ENCODE data around the gene OSBPL9. TPM values are rescaled to one million over a fixed set of nuclear protein-coding genes. Genes with fewer than 3 reads are reported as not detected.
A peak's percentile ranks its signal among the peaks of the same experiment; 100 is the strongest.

The OSBPL9 gene
- polyA plus RNA-seq (2012; ENCODE audit: low read depth, missing spikeins) = 79.7 TPM

- FAIRE-seq (peak; percentile 94), DNase-seq (ENCODE audit: insufficient read length, low spot score) (peak; percentile 74)
- TF ChIP-seq TAF1 (IDR thresholded peaks at IDR 0.05; ENCODE audit: low read depth, low read length) = peak; percentile 42; the same call in 1 of the 2 replicates
- peak; percentile 51; the same call in 1 of the 2 replicates for TF ChIP-seq POU2F2 (IDR thresholded peaks at IDR 0.05; ENCODE audit: low read depth, low read length)
- peak; percentile 68; the same call in 1 of the 2 replicates for TF ChIP-seq POLR2A (IDR thresholded peaks at IDR 0.05; ENCODE audit: low read depth, low read length)
- TF ChIP-seq SPI1 (IDR thresholded peaks at IDR 0.05; ENCODE audit: low read depth, low read length) = no peak
- no peak for TF ChIP-seq PAX5 (IDR thresholded peaks at IDR 0.05; ENCODE audit: insufficient read depth, low read length, severe bottlenecking)
- TF ChIP-seq POLR2AphosphoS5 (IDR thresholded peaks at IDR 0.05; ENCODE audit: low read depth, low read length) = 0 out of 2 replicates have a peak, but pooled peaks have one; percentile 54
Observed at GRCh38 chr1:51616903-51617708, at the start of gene OSBPL9. Gene OSBPL9 (plus strand): TSS chr1:51617092. CDS start chr1:51617111, 19 bp downstream.

GRCh38 chr1:51567653-51568052 is 49.2 kb upstream of the OSBPL9 start:
- no peak for TF ChIP-seq POLR2A (IDR thresholded peaks at IDR 0.05; ENCODE audit: low read depth, low read length)
- TF ChIP-seq PAX5 (IDR thresholded peaks at IDR 0.05; ENCODE audit: insufficient read depth, low read length, severe bottlenecking) = no peak
- no peak for TF ChIP-seq POU2F2 (IDR thresholded peaks at IDR 0.05; ENCODE audit: low read depth, low read length)
- TF ChIP-seq POLR2AphosphoS5 (IDR thresholded peaks at IDR 0.05; ENCODE audit: low read depth, low read length) = no peak
- no peak for TF ChIP-seq TAF1 (IDR thresholded peaks at IDR 0.05; ENCODE audit: low read depth, low read length)
- no peak for TF ChIP-seq SPI1 (IDR thresholded peaks at IDR 0.05; ENCODE audit: low read depth, low read length)
- no peak for FAIRE-seq
- DNase-seq (ENCODE audit: insufficient read length, low spot score) = no peak

- DNase-seq (ENCODE audit: insufficient read length, low spot score) = no peak
- no peak for FAIRE-seq
- TF ChIP-seq POU2F2 (IDR thresholded peaks at IDR 0.05; ENCODE audit: low read depth, low read length) (no peak), TAF1 (IDR thresholded peaks at IDR 0.05; ENCODE audit: low read depth, low read length) (no peak), SPI1 (IDR thresholded peaks at IDR 0.05; ENCODE audit: low read depth, low read length) (no peak), POLR2A (IDR thresholded peaks at IDR 0.05; ENCODE audit: low read depth, low read length) (no peak), PAX5 (IDR thresholded peaks at IDR 0.05; ENCODE audit: insufficient read depth, low read length, severe bottlenecking) (no peak), POLR2AphosphoS5 (IDR thresholded peaks at IDR 0.05; ENCODE audit: low read depth, low read length) (no peak)
Observed at GRCh38 chr1:51568231-51568935, 48.5 kb upstream of the OSBPL9 start.

GRCh38 chr1:51569284-51570062 is 47.4 kb upstream of the OSBPL9 start:
- DNase-seq (ENCODE audit: insufficient read length, low spot score) = no peak
- TF ChIP-seq SPI1 (IDR thresholded peaks at IDR 0.05; ENCODE audit: low read depth, low read length) = no peak
- TF ChIP-seq TAF1 (IDR thresholded peaks at IDR 0.05; ENCODE audit: low read depth, low read length) = no peak
- TF ChIP-seq POLR2A (IDR thresholded peaks at IDR 0.05; ENCODE audit: low read depth, low read length) = no peak
- TF ChIP-seq POLR2AphosphoS5 (IDR thresholded peaks at IDR 0.05; ENCODE audit: low read depth, low read length) = no peak
- TF ChIP-seq PAX5 (IDR thresholded peaks at IDR 0.05; ENCODE audit: insufficient read depth, low read length, severe bottlenecking) = no peak
- no peak for TF ChIP-seq POU2F2 (IDR thresholded peaks at IDR 0.05; ENCODE audit: low read depth, low read length)
- peak; percentile 88 for FAIRE-seq

- no peak for TF ChIP-seq POU2F2 (IDR thresholded peaks at IDR 0.05; ENCODE audit: low read depth, low read length)
- no peak for TF ChIP-seq POLR2A (IDR thresholded peaks at IDR 0.05; ENCODE audit: low read depth, low read length)
- no peak for TF ChIP-seq PAX5 (IDR thresholded peaks at IDR 0.05; ENCODE audit: insufficient read depth, low read length, severe bottlenecking)
- no peak for TF ChIP-seq SPI1 (IDR thresholded peaks at IDR 0.05; ENCODE audit: low read depth, low read length)
- TF ChIP-seq TAF1 (IDR thresholded peaks at IDR 0.05; ENCODE audit: low read depth, low read length) = no peak
- TF ChIP-seq POLR2AphosphoS5 (IDR thresholded peaks at IDR 0.05; ENCODE audit: low read depth, low read length) = no peak
- DNase-seq (ENCODE audit: insufficient read length, low spot score) (no peak), FAIRE-seq (no peak)
Observed at GRCh38 chr1:51570063-51570710, 46.7 kb upstream of the OSBPL9 start.

GRCh38 chr1:51572365-51572764 is 44.5 kb upstream of the OSBPL9 start:
- TF ChIP-seq POU2F2 (IDR thresholded peaks at IDR 0.05; ENCODE audit: low read depth, low read length) (no peak), TAF1 (IDR thresholded peaks at IDR 0.05; ENCODE audit: low read depth, low read length) (no peak), POLR2A (IDR thresholded peaks at IDR 0.05; ENCODE audit: low read depth, low read length) (no peak), POLR2AphosphoS5 (IDR thresholded peaks at IDR 0.05; ENCODE audit: low read depth, low read length) (no peak), SPI1 (IDR thresholded peaks at IDR 0.05; ENCODE audit: low read depth, low read length) (no peak), PAX5 (IDR thresholded peaks at IDR 0.05; ENCODE audit: insufficient read depth, low read length, severe bottlenecking) (no peak)
- DNase-seq (ENCODE audit: insufficient read length, low spot score) (no peak), FAIRE-seq (no peak)

- no peak for DNase-seq (ENCODE audit: insufficient read length, low spot score)
- no peak for FAIRE-seq
- TF ChIP-seq TAF1 (IDR thresholded peaks at IDR 0.05; ENCODE audit: low read depth, low read length) = no peak
- TF ChIP-seq SPI1 (IDR thresholded peaks at IDR 0.05; ENCODE audit: low read depth, low read length) = no peak
- no peak for TF ChIP-seq POU2F2 (IDR thresholded peaks at IDR 0.05; ENCODE audit: low read depth, low read length)
- no peak for TF ChIP-seq PAX5 (IDR thresholded peaks at IDR 0.05; ENCODE audit: insufficient read depth, low read length, severe bottlenecking)
- no peak for TF ChIP-seq POLR2AphosphoS5 (IDR thresholded peaks at IDR 0.05; ENCODE audit: low read depth, low read length)
- no peak for TF ChIP-seq POLR2A (IDR thresholded peaks at IDR 0.05; ENCODE audit: low read depth, low read length)
Observed at GRCh38 chr1:51574796-51575195, 42.1 kb upstream of the OSBPL9 start.

GRCh38 chr1:51575406-51576084 is 41.3 kb upstream of the OSBPL9 start:
- no peak for TF ChIP-seq POLR2A (IDR thresholded peaks at IDR 0.05; ENCODE audit: low read depth, low read length)
- no peak for TF ChIP-seq SPI1 (IDR thresholded peaks at IDR 0.05; ENCODE audit: low read depth, low read length)
- TF ChIP-seq PAX5 (IDR thresholded peaks at IDR 0.05; ENCODE audit: insufficient read depth, low read length, severe bottlenecking) = no peak
- no peak for TF ChIP-seq POU2F2 (IDR thresholded peaks at IDR 0.05; ENCODE audit: low read depth, low read length)
- TF ChIP-seq TAF1 (IDR thresholded peaks at IDR 0.05; ENCODE audit: low read depth, low read length) = no peak
- no peak for TF ChIP-seq POLR2AphosphoS5 (IDR thresholded peaks at IDR 0.05; ENCODE audit: low read depth, low read length)
- FAIRE-seq (peak; percentile 74), DNase-seq (ENCODE audit: insufficient read length, low spot score) (no peak)
